AG09319 (cell line): ENCODE data around the gene TM9SF4.

ENCODE experiments used
- DNase-seq: peaks from one replicate; pipeline ENCODE4 v3.0.0-alpha.2; 2010; ENCODE audit warnings: low read depth; ENCODE audit errors: extremely low read depth
- TF ChIP-seq, protein P1 (sequence below): IDR thresholded peaks from 2 replicates; pipeline ENCODE4 v1.5.1; 2011; ENCODE audit warnings: low read depth, mild to moderate bottlenecking, inconsistent platforms, low read length, moderate library complexity

Gene TM9SF4

DNA sequence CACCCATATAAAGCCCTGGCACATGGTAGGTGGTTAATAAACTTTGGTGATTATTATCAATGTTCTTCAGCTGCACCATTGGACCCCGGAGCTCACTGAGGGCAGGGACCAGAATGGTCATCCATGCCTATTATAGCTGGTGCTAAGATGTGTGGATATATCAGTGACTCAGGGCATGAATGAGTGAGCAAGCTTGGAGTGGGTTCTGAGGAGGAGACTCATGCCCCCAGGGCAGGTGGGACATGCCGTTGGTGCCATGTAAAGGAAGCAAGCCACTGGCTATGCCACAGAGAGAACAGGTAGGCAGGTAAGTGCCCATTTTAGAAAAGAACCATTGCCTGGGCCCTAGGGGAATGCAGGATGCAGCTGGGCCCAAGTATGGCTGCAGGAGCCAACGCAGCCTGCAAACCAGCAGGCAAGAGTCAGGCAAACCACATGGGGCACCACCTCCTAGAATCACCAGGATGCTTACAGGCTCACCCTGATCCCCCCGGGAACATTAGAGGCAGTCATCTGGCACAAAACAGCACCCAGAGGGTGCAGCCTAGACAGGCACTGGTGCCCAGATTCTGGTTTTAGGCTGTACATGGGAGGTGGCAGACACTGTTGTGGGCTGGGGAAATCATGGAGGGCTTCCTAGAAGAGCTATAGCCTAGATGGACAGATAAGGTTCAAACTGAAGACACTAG, 74.6 kb downstream of the TM9SF4 start:
- TF ChIP-seq, protein P1, sequence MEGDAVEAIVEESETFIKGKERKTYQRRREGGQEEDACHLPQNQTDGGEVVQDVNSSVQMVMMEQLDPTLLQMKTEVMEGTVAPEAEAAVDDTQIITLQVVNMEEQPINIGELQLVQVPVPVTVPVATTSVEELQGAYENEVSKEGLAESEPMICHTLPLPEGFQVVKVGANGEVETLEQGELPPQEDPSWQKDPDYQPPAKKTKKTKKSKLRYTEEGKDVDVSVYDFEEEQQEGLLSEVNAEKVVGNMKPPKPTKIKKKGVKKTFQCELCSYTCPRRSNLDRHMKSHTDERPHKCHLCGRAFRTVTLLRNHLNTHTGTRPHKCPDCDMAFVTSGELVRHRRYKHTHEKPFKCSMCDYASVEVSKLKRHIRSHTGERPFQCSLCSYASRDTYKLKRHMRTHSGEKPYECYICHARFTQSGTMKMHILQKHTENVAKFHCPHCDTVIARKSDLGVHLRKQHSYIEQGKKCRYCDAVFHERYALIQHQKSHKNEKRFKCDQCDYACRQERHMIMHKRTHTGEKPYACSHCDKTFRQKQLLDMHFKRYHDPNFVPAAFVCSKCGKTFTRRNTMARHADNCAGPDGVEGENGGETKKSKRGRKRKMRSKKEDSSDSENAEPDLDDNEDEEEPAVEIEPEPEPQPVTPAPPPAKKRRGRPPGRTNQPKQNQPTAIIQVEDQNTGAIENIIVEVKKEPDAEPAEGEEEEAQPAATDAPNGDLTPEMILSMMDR, result no peak
- DNase-seq, result no peak

DNA sequence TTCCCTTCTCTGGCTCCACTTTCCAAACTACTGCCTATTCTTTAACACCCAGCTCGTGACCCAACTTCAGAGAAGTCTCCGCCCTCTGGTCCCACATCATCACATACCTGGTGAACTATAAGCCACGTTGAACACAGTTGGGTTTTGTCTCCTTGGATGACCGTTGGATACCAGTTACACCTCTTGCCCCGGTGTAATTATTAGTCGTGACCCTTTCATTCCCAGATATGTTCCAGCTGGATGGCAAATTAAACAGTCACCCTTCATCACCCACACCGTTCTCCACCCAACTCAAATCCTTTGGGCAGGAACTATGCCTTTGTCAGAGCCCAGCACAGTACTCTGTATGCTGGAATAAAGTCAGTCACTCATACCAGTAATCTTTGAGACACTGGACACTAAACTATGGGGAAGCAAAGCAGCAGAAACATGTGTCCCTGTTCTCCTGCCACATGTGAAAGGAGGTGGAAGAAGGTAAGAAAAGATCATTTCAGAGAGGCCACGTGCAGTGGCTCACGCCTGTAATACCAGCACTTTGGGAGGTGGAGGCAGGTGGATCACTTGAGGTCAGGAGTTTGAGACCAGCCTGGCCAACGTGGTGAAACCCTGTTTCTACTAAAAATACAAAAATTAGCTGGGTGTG, 75.6 kb downstream of the TM9SF4 start:
- no peak for DNase-seq
- TF ChIP-seq, protein P1, result no peak

DNA sequence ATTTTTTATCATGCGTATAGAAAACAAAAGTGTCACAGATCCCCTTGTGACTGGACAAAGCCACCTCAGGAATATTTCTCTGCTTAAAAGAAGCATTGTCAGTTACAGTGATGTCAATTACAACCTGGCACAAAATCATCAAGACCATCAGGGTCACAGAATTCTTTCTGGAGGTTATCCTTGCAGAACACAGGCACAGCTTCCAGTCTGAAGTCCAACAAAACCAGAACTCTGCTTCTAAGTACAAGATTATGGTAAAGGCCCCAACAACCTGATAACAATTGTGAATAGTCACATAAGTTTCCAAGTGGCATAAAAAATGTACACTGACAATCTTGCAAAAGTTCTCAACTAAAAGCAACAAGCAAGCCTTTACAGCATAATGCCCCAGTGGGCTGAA, 77.0 kb downstream of the TM9SF4 start:
- no peak for DNase-seq
- TF ChIP-seq, protein P1, result no peak

DNA sequence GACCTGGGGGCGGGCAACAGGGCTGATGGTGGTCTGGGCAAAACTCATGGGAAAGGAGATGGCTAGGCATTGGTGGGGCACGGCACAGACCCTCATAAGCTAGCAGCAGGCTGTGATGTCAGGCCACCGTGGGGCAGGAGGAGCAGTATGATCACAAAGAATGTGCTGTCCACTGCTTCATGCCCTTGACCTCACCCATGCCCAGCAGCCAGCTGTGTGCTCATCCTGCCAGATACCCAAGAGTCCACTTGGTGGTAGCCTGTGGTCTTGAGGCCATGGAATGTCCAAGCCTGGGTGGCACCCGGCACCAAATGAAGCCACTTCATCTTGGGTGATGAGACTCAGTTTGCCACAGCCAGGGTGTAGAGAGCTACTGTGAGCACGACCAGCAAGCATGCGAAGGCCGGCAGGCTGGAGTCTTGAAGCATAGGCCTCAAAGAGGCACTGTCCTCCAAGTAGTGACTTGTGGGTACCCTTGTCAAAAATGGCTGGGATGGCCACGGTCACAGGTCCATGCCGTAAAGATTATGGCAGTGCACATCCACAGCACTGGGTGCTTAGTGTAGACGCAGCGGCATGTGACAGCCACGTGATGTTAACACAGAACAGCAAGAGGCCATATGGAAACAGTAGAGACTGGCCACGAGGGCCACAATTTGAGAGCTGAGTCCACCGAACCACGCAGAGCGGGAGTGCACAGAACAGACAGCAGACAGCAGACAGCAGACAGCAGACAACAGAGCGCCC, 79.0 kb downstream of the TM9SF4 start:
- TF ChIP-seq, protein P1, result no peak
- no peak for DNase-seq

DNA sequence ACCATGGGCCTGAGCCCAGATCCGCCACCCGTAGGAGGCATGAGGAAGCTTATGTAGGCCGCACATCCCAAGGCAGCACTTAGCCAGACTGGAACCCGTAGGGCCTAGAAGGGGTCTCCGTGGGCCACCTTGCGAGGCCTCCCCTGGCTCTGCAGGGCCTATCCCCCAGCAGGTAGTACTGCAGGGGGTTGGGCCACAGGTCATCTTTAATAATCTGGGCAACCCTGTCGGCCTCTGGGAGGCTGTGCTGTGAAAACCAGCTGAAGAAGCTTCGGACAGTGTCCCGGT, 79.6 kb downstream of the TM9SF4 start:
- TF ChIP-seq, protein P1, result no peak

DNA sequence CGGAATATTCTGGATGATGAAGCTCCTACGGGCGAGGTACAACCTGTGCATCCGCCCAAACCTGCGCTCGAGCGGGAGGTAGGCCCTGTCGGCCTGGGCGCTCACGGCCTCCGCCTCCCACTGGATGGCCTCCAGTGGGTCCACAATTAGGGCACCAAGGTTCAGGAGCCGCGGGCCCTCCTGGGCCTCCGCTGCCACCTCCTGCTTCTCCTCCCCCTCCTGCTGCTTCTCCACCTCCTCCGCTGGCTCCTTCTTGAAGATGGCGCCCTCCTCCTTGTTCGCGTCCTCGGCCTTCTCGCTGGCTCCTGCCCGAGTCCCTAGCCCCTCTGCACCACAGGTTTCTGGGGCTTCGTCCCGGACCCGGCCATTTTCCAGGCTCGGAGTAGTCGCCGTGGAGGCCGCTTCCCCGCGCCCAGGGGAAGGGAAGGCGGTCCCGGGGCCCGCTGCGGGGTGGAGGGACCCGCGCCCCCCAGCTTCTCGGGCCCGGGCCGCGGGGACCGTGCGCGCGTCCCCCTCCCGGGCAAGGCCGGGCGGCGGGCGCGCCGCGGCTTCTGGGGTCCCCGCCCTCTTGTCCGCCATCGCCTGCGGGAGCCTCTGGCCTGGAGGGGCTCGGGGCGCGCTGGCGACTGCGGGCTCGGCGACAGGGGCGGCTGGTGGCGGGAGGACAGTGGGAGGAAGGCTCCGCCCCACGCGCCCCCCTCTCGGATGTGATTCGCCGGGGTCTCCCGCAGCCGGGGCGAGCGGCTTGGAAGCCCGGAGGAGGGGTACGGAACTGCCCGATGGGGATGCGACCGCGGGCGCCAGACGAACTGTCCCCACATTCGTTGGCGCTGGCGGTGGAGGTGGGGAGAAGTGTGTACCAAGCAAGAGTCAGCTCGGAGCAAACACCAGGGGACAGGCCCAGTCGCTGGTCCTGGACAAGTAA, 80.4 kb downstream of the TM9SF4 start:
- DNase-seq, result no peak
- TF ChIP-seq, protein P1, result no peak; the same call in 1 of the 2 replicates

More for the DNA sequence above, 79.6 kb downstream of the TM9SF4 start:
- DNase-seq, result no peak
